HEK293 (cell line): Measurements from ENCODE around the gene MRGPRX1.

Experiments
- CTCF ChIA-PET: fragments of 350-600 bp; formaldehyde crosslinking; extraction: SDS; loops from one replicate; lab custom pipeline; 2021; ENCODE audit warnings: antibody characterized with exemption; lab: Yijun Ruan, JAX
- POLR2A ChIA-PET: fragments of 300-600 bp; formaldehyde crosslinking; extraction: SDS; loops from one replicate; lab custom pipeline; 2020; ENCODE audit warnings: antibody characterized with exemption, inconsistent platforms; lab: Yijun Ruan, JAX
- H3K27ac ChIP-seq: fragments of 200-500 bp; sonication (Bioruptor generic); 2 replicates; pipeline ENCODE4 v1.5.1; 2014; ENCODE audit warnings: low read depth, low read length, control low read depth, inconsistent platforms; ENCODE audit errors: extremely low read depth
- H3K36me3 ChIP-seq, 2 experiments: fragments of 200-500 bp in 1 of 2; sonication (Bioruptor generic) in 1 of 2; 1 replicate in 1 of 2; 2 replicates in 1 of 2; pipeline ENCODE4 v1.5.1; 2014 to 2017; ENCODE audit warnings: inconsistent platforms in 2 of 2, low read length in 2 of 2; ENCODE audit not compliant: control insufficient read depth in 2 of 2, insufficient read depth in 1 of 2
- H3K4me1 ChIP-seq: fragments of 200-500 bp; sonication (Bioruptor generic); 2 replicates; pipeline ENCODE4 v1.5.1; 2014; ENCODE audit warnings: mild to moderate bottlenecking, low read length, inconsistent platforms; ENCODE audit not compliant: control insufficient read depth, insufficient read depth
- H3K4me3 ChIP-seq: 2 replicates; pipeline ENCODE4 v1.5.1; 2011; ENCODE audit warnings: low read depth, mild to moderate bottlenecking, control low read depth, low read length, moderate library complexity
- H3K9me3 ChIP-seq: fragments of 200-500 bp; sonication (Bioruptor generic); 2 replicates; pipeline ENCODE4 v1.5.1; 2014; ENCODE audit warnings: low read depth, low read length, inconsistent platforms; ENCODE audit not compliant: control insufficient read depth, insufficient read depth
- KLF1 ChIP-seq: fragments of 450-650 bp; formaldehyde crosslinking; IDR thresholded peaks from 2 replicates; pipeline ENCODE4 v1.5.1; 2016; ENCODE audit warnings: missing biosample characterization, missing genetic modification characterization
- KLF10 ChIP-seq: fragments of 450-650 bp; IDR thresholded peaks from 2 replicates; pipeline ENCODE4 v1.5.1; 2018; ENCODE audit warnings: missing biosample characterization, mild to moderate bottlenecking, missing genetic modification characterization
- KLF8 ChIP-seq: fragments of 450-650 bp; formaldehyde crosslinking; IDR thresholded peaks from 2 replicates; pipeline ENCODE4 v1.5.1; 2016; ENCODE audit warnings: missing biosample characterization, missing genetic modification characterization
- OSR2 ChIP-seq: fragments of 450-650 bp; formaldehyde crosslinking; IDR thresholded peaks from 2 replicates; pipeline ENCODE4 v1.5.1; 2016; ENCODE audit warnings: missing biosample characterization, missing genetic modification characterization
- OVOL3 ChIP-seq: fragments of 450-650 bp; formaldehyde crosslinking; IDR thresholded peaks from 2 replicates; pipeline ENCODE4 v1.5.1; 2016; ENCODE audit warnings: missing biosample characterization, missing genetic modification characterization
- SP7 ChIP-seq: fragments of 450-650 bp; formaldehyde crosslinking; IDR thresholded peaks from 2 replicates; pipeline ENCODE4 v1.5.1; 2016; ENCODE audit warnings: missing biosample characterization, missing genetic modification characterization
- ZBTB1 ChIP-seq: fragments of 450-650 bp; formaldehyde crosslinking; IDR thresholded peaks from 2 replicates; pipeline ENCODE4 v1.5.1; 2016; ENCODE audit warnings: missing biosample characterization, missing genetic modification characterization
- ZBTB17 ChIP-seq: fragments of 450-650 bp; formaldehyde crosslinking; IDR thresholded peaks from 2 replicates; pipeline ENCODE4 v1.5.1; 2016; ENCODE audit warnings: missing biosample characterization, missing genetic modification characterization
- ZBTB8A ChIP-seq: fragments of 450-650 bp; formaldehyde crosslinking; IDR thresholded peaks from 2 replicates; pipeline ENCODE4 v1.5.1; 2016; ENCODE audit warnings: missing biosample characterization, missing genetic modification characterization
- ZFHX2 ChIP-seq: fragments of 450-650 bp; formaldehyde crosslinking; conservative IDR thresholded peaks from 2 replicates; pipeline ENCODE4 v1.5.1; 2016; ENCODE audit warnings: missing biosample characterization, missing genetic modification characterization
- ZNF155 ChIP-seq: fragments of 450-650 bp; formaldehyde crosslinking; IDR thresholded peaks from 2 replicates; pipeline ENCODE4 v1.5.1; 2016; ENCODE audit warnings: missing biosample characterization, missing genetic modification characterization
- ZNF16 ChIP-seq: fragments of 450-650 bp; formaldehyde crosslinking; IDR thresholded peaks from 2 replicates; pipeline ENCODE4 v1.5.1; 2016; ENCODE audit warnings: low read depth, missing biosample characterization, missing genetic modification characterization
- ZNF169 ChIP-seq: fragments of 450-650 bp; formaldehyde crosslinking; IDR thresholded peaks from 2 replicates; pipeline ENCODE4 v1.5.1; 2016; ENCODE audit warnings: missing biosample characterization, missing genetic modification characterization
- ZNF202 ChIP-seq: fragments of 450-650 bp; formaldehyde crosslinking; IDR thresholded peaks from 2 replicates; pipeline ENCODE4 v1.5.1; 2016; ENCODE audit warnings: missing biosample characterization, missing genetic modification characterization, borderline replicate concordance
- ZNF223 ChIP-seq: fragments of 450-650 bp; formaldehyde crosslinking; IDR thresholded peaks from 2 replicates; pipeline ENCODE4 v1.5.1; 2016; ENCODE audit warnings: missing biosample characterization, missing genetic modification characterization
- ZNF239 ChIP-seq: fragments of 450-650 bp; formaldehyde crosslinking; IDR thresholded peaks from 2 replicates; pipeline ENCODE4 v1.5.1; 2016; ENCODE audit warnings: missing biosample characterization, missing genetic modification characterization
- ZNF350 ChIP-seq: fragments of 450-650 bp; formaldehyde crosslinking; IDR thresholded peaks from 2 replicates; pipeline ENCODE4 v1.5.0; 2017; ENCODE audit warnings: missing biosample characterization, mild to moderate bottlenecking, missing genetic modification characterization
- ZNF544 ChIP-seq: fragments of 450-650 bp; formaldehyde crosslinking; IDR thresholded peaks from 2 replicates; pipeline ENCODE4 v1.5.0; 2017; ENCODE audit warnings: missing biosample characterization, missing genetic modification characterization
- ZNF561 ChIP-seq: fragments of 450-650 bp; IDR thresholded peaks from 2 replicates; pipeline ENCODE4 v1.5.1; 2018; ENCODE audit warnings: missing biosample characterization, missing genetic modification characterization, borderline replicate concordance
- ZNF600 ChIP-seq: fragments of 450-650 bp; formaldehyde crosslinking; IDR thresholded peaks from 2 replicates; pipeline ENCODE4 v1.5.1; 2016; ENCODE audit warnings: missing biosample characterization, missing genetic modification characterization
- ZNF660 ChIP-seq: fragments of 450-650 bp; IDR thresholded peaks from 2 replicates; pipeline ENCODE4 v1.5.1; 2018; ENCODE audit warnings: missing biosample characterization, mild to moderate bottlenecking, missing genetic modification characterization
- TF ChIP-seq, protein P1 (sequence below): fragments of 450-650 bp; formaldehyde crosslinking; IDR thresholded peaks from 2 replicates; pipeline ENCODE4 v1.5.1; 2017; ENCODE audit warnings: missing biosample characterization, mild to moderate bottlenecking, missing genetic modification characterization, moderate library complexity
- TF ChIP-seq, protein P2 (sequence below): IDR thresholded peaks from 2 replicates; pipeline ENCODE4 v1.6.1; 2011; ENCODE audit warnings: mild to moderate bottlenecking, low read depth, low read length, borderline replicate concordance
- TF ChIP-seq, protein P3 (sequence below): fragments of 450-650 bp; formaldehyde crosslinking; IDR thresholded peaks from 2 replicates; pipeline ENCODE4 v1.5.1; 2016; ENCODE audit warnings: missing biosample characterization, missing genetic modification characterization, low read depth
- TF ChIP-seq, protein P4 (sequence below): fragments of 450-650 bp; formaldehyde crosslinking; IDR thresholded peaks from 2 replicates; pipeline ENCODE4 v1.5.1; 2016; ENCODE audit warnings: missing biosample characterization, missing genetic modification characterization
- TF ChIP-seq, protein P5 (sequence below): fragments of 450-650 bp; formaldehyde crosslinking; IDR thresholded peaks from 2 replicates; pipeline ENCODE4 v1.5.0; 2017; ENCODE audit warnings: missing biosample characterization, missing genetic modification characterization, borderline replicate concordance

Gene MRGPRX1

DNA sequence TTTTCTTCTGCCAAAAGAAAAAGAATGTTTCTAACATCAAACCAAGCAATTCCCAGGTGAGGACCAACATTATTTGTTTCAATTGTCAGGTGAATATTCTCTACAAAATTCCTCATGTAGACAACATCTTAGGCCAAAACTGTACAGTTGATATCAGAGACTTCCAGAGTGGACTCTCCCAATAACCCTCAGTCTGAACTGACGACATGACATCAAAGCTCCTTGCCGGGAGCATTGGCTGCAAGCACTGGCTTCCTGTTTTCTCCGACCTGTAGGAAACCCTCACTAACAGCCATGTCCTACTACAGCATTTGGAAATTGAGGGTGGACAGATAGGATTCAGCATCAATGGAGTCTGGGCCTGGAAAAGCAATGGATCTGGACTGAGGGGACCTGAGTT, 30.5 kb upstream of the MRGPRX1 start:
- POLR2A ChIA-PET: no interaction called here
- TF ChIP-seq ZNF239 (tag by site-specific recombination): no peak
- TF ChIP-seq, protein P1, sequence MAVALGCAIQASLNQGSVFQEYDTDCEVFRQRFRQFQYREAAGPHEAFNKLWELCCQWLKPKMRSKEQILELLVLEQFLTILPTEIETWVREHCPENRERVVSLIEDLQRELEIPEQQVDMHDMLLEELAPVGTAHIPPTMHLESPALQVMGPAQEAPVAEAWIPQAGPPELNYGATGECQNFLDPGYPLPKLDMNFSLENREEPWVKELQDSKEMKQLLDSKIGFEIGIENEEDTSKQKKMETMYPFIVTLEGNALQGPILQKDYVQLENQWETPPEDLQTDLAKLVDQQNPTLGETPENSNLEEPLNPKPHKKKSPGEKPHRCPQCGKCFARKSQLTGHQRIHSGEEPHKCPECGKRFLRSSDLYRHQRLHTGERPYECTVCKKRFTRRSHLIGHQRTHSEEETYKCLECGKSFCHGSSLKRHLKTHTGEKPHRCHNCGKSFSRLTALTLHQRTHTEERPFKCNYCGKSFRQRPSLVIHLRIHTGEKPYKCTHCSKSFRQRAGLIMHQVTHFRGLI (tag by site-specific recombination): no peak
- TF ChIP-seq ZBTB17 (tag by site-specific recombination): no peak
- no peak for TF ChIP-seq OSR2
- no peak for TF ChIP-seq ZNF169
- no peak for TF ChIP-seq SP7 (tag by site-specific recombination)
- TF ChIP-seq, protein P2, sequence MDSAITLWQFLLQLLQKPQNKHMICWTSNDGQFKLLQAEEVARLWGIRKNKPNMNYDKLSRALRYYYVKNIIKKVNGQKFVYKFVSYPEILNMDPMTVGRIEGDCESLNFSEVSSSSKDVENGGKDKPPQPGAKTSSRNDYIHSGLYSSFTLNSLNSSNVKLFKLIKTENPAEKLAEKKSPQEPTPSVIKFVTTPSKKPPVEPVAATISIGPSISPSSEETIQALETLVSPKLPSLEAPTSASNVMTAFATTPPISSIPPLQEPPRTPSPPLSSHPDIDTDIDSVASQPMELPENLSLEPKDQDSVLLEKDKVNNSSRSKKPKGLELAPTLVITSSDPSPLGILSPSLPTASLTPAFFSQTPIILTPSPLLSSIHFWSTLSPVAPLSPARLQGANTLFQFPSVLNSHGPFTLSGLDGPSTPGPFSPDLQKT: no peak
- TF ChIP-seq, protein P3, sequence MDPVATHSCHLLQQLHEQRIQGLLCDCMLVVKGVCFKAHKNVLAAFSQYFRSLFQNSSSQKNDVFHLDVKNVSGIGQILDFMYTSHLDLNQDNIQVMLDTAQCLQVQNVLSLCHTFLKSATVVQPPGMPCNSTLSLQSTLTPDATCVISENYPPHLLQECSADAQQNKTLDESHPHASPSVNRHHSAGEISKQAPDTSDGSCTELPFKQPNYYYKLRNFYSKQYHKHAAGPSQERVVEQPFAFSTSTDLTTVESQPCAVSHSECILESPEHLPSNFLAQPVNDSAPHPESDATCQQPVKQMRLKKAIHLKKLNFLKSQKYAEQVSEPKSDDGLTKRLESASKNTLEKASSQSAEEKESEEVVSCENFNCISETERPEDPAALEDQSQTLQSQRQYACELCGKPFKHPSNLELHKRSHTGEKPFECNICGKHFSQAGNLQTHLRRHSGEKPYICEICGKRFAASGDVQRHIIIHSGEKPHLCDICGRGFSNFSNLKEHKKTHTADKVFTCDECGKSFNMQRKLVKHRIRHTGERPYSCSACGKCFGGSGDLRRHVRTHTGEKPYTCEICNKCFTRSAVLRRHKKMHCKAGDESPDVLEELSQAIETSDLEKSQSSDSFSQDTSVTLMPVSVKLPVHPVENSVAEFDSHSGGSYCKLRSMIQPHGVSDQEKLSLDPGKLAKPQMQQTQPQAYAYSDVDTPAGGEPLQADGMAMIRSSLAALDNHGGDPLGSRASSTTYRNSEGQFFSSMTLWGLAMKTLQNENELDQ (tag by site-specific recombination): no peak
- TF ChIP-seq ZNF561 (tag by site-specific recombination): no peak
- TF ChIP-seq, protein P4, sequence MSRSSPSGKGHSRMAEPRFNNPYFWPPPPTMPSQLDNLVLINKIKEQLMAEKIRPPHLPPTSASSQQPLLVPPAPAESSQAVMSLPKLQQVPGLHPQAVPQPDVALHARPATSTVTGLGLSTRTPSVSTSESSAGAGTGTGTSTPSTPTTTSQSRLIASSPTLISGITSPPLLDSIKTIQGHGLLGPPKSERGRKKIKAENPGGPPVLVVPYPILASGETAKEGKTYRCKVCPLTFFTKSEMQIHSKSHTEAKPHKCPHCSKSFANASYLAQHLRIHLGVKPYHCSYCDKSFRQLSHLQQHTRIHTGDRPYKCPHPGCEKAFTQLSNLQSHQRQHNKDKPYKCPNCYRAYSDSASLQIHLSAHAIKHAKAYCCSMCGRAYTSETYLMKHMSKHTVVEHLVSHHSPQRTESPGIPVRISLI (tag by site-specific recombination): no peak
- no peak for TF ChIP-seq ZNF202
- no peak for TF ChIP-seq ZNF223
- TF ChIP-seq ZNF600 (tag by site-specific recombination): no peak
- TF ChIP-seq, all 188 proteins: peak for 0
- H3K36me3 ChIP-seq: no peaks in the 10 kb centered on the region
- no peaks in the 10 kb centered on the region for H3K4me1 ChIP-seq
- CTCF ChIA-PET: no interaction called here
- no peak overlapping the region for H3K27ac ChIP-seq
- no peaks in the 10 kb centered on the region for H3K9me3 ChIP-seq
- H3K4me3 ChIP-seq: no peak overlapping the region

DNA sequence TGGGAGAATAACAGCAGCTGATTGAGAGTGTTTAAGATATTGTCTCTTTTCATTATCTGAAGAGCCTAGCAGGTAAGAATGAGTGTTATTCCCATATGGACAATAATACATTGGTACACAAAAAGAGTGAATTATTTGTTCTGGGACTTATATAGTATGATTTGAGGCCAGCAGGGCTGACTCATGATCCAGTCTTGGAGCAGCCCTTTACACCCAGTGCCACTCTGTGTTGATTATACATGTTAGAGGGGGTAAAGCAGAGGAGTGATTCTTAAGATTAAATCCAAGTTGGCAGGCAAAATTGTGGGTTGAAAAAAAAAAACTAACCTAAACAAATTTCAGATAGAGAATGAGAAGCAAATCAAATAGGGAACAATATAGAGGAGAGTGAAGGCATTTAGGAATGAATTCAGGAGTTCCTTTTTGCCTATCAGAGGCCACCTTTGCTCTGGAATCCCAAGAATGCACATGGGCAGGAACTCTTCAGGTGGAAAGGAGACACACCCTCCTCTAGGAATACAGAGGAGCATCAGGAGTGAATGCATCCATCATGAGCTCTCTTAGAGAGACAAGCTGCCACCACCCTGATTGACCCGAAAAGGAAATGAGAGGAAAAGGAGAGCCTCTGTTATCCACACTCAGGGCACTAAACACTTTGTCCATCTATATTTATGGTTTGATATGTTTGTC, 19.2 kb upstream of the MRGPRX1 start:
- no peak overlapping the region for H3K4me3 ChIP-seq
- no peak overlapping the region for H3K27ac ChIP-seq
- ChIA-PET CTCF (no interaction called here), POLR2A (no interaction called here)
- no peaks in the 10 kb centered on the region for H3K36me3 ChIP-seq
- no peaks in the 10 kb centered on the region for H3K4me1 ChIP-seq
- H3K9me3 ChIP-seq: no peaks in the 10 kb centered on the region
- TF ChIP-seq ZNF16 (tag by site-specific recombination) (no peak), ZNF350 (tag by site-specific recombination) (no peak), ZBTB8A (no peak), ZNF660 (tag by site-specific recombination) (no peak), ZNF544 (tag by site-specific recombination) (no peak), ZFHX2 (no peak), KLF8 (tag by site-specific recombination) (no peak), ZBTB1 (no peak), KLF1 (no peak), ZNF155 (no peak), OVOL3 (no peak), KLF10 (tag by site-specific recombination) (no peak)
- TF ChIP-seq, protein P5, sequence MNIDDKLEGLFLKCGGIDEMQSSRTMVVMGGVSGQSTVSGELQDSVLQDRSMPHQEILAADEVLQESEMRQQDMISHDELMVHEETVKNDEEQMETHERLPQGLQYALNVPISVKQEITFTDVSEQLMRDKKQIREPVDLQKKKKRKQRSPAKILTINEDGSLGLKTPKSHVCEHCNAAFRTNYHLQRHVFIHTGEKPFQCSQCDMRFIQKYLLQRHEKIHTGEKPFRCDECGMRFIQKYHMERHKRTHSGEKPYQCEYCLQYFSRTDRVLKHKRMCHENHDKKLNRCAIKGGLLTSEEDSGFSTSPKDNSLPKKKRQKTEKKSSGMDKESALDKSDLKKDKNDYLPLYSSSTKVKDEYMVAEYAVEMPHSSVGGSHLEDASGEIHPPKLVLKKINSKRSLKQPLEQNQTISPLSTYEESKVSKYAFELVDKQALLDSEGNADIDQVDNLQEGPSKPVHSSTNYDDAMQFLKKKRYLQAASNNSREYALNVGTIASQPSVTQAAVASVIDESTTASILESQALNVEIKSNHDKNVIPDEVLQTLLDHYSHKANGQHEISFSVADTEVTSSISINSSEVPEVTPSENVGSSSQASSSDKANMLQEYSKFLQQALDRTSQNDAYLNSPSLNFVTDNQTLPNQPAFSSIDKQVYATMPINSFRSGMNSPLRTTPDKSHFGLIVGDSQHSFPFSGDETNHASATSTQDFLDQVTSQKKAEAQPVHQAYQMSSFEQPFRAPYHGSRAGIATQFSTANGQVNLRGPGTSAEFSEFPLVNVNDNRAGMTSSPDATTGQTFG (tag by site-specific recombination): no peak
